ENCODE measurements around the gene PEX19.

PEX19 gene

GRCh38 chr1:160277987-160278386 is 6.9 kb downstream of the PEX19 start:
- H3K4me3 ChIP-seq (ENCODE audit: low read depth, low read length): no peak overlapping the region

GRCh38 chr1:160277330-160277729 is 7.6 kb downstream of the PEX19 start:
- H3K4me3 ChIP-seq (ENCODE audit: low read depth, low read length): no peak overlapping the region
- no peak for DNase-seq (ENCODE audit: low read depth)
- TF ChIP-seq CTCF (IDR thresholded peaks at IDR 0.05; ENCODE audit: control insufficient read depth, extremely low read depth, insufficient read depth): no peak

More at GRCh38 chr1:160277987-160278386, 6.9 kb downstream of the PEX19 start:
- no peak for DNase-seq (ENCODE audit: low read depth)
- no peak for TF ChIP-seq CTCF (IDR thresholded peaks at IDR 0.05; ENCODE audit: control insufficient read depth, extremely low read depth, insufficient read depth)

- no peak overlapping the region for H3K4me3 ChIP-seq (ENCODE audit: low read depth, low read length)
- no peak for DNase-seq (ENCODE audit: low read depth)
- no peak for TF ChIP-seq CTCF (IDR thresholded peaks at IDR 0.05; ENCODE audit: control insufficient read depth, extremely low read depth, insufficient read depth)
These were observed 13.9 kb downstream of the PEX19 start for GRCh38 chr1:160271025-160271424.

GRCh38 chr1:160267284-160267991 is 17.5 kb downstream of the PEX19 start:
- H3K4me3 ChIP-seq (ENCODE audit: low read depth, low read length): no peak overlapping the region
- no peak for TF ChIP-seq CTCF (IDR thresholded peaks at IDR 0.05; ENCODE audit: control insufficient read depth, extremely low read depth, insufficient read depth)
- no peak for DNase-seq (ENCODE audit: low read depth)

GRCh38 chr1:160264795-160265307 is 20.1 kb downstream of the PEX19 start:
- no peak for TF ChIP-seq CTCF (IDR thresholded peaks at IDR 0.05; ENCODE audit: control insufficient read depth, extremely low read depth, insufficient read depth)
- DNase-seq (ENCODE audit: low read depth): no peak
- H3K4me3 ChIP-seq (ENCODE audit: low read depth, low read length): no peak overlapping the region

GRCh38 chr1:160261893-160262794 is 22.8 kb downstream of the PEX19 start, which contains the start of gene DCAF8:
Gene DCAF8 (minus strand): TSS chr1:160262549. CDS start chr1:160244008, 18,541 bp downstream.
- TF ChIP-seq CTCF (IDR thresholded peaks at IDR 0.05; ENCODE audit: control insufficient read depth, extremely low read depth, insufficient read depth): no peak
- peak; percentile 90 for DNase-seq (ENCODE audit: low read depth)
- H3K4me3 ChIP-seq (ENCODE audit: low read depth, low read length): peak within 1 kb of the TSS; percentile 100
